Measurements from ENCODE around the gene PARP4.

- no peak for TF ChIP-seq POLR2AphosphoS5 (IDR thresholded peaks at IDR 0.05)
- TF ChIP-seq, protein P1, sequence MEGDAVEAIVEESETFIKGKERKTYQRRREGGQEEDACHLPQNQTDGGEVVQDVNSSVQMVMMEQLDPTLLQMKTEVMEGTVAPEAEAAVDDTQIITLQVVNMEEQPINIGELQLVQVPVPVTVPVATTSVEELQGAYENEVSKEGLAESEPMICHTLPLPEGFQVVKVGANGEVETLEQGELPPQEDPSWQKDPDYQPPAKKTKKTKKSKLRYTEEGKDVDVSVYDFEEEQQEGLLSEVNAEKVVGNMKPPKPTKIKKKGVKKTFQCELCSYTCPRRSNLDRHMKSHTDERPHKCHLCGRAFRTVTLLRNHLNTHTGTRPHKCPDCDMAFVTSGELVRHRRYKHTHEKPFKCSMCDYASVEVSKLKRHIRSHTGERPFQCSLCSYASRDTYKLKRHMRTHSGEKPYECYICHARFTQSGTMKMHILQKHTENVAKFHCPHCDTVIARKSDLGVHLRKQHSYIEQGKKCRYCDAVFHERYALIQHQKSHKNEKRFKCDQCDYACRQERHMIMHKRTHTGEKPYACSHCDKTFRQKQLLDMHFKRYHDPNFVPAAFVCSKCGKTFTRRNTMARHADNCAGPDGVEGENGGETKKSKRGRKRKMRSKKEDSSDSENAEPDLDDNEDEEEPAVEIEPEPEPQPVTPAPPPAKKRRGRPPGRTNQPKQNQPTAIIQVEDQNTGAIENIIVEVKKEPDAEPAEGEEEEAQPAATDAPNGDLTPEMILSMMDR (IDR thresholded peaks at IDR 0.05 in 8 of 11, conservative IDR thresholded peaks at IDR 0.05 in 3 of 11): no peak
- TF ChIP-seq POLR2A (IDR thresholded peaks at IDR 0.05): no peak
Observed at GRCh38 chr13:24527266-24527775, 14.7 kb upstream of the PARP4 start.
